CD4-positive, alpha-beta T cell treated with Interleukin-6 at 100 ng/mL for 8 hours (primary cell): ENCODE data around the gene GATAD2A.

ENCODE experiments used
- DNase-seq: peaks from one replicate; pipeline ENCODE4 v3.0.0-alpha.2; 2020; ENCODE audit warnings: mixed read lengths, low spot score

The GATAD2A gene

GRCh38 chr19:19531951-19532805 lies 126.7 kb downstream of the GATAD2A start:
- DNase-seq = peak; percentile 82

DNA sequence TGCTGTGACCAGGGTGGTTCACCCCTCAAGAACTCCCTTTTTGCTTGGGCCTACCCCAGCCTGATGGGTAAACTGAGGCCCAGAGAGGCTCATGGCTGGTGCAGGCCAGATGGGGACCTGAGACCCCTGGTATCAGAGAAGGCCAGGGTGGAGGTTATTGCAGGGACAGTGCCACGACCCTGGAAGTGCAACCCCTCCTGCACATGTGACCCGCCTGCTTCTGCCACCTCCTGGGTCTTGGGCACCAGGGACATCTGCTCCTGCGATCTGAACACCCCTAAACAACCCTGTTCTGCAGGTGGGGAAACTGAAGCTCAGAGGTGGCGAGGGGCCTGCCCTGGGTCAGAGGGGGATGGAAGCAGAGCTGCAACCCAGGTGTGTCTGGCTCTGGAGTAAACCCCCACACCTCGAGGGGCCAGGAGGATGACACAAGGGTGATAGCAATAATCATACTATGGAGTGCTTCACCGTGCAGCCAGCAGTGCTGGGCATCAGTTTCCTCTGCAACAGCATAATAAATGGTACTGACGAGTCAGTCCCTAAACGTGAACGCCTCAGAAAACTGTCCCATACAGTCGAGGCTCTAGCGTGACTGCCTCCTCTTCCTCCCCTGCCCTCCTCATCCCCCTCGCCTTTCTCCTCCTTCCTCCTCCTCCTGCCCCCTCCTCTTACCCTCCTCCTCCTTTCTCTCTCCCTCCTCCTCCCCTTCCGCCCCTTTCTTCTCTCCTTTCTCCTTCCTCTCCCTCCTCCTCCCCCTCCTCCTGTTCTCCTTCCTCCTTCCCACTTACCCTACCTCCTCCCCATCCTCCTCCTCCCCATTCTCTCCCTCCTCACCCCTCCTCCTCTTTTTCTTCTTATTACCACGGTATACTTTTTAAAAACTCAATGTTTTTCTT lies 127.6 kb downstream of the GATAD2A start:
- DNase-seq = no peak

GRCh38 chr19:19533841-19534240 lies 128.4 kb downstream of the GATAD2A start:
- DNase-seq = no peak

- DNase-seq = no peak
These were observed 129.2 kb downstream of the GATAD2A start for GRCh38 chr19:19534556-19535265.

DNA sequence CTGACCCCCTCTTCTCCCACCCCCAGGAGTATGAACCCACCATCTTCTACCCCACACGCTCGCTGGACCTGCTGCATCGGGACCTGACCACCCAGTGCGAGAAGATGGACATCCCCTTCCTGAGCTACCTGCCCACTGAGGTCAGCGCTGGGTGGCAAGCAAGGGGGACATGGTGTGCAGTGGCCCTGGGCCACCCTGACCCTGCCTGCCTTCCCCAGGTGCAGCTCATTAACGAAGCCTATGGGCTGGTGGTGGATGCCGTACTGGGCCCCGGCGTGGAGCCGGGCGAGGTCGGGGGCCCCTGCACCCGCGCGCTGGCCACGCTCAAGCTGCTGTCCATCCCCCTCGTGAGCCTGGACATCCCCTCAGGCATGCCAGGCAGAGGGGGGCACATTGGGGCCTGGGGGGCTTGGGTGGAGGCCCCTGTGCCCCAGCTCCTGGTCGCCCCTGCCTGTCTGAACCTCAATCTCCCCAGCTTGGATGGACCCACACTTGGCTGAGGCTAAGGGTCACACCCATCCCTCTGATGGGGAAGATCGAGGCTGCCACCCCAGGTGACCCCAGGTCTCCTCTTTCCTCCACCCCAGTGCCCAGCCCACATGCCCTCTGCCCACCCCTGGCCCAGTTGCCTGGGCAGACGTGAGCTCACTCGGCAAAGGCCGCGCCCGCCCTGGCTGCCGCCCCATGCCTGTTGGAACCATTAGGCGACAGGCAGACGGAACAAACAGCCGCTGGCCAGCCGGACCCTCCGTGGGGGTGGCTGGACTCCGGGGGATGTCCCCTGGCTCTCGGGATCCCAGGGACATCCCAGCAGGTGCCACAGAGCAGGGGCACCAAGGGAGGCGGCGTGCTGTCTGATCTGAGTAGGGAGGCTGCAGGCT lies 130.1 kb downstream of the GATAD2A start:
- no peak for DNase-seq

- DNase-seq = no peak
These were observed 131.9 kb downstream of the GATAD2A start for GRCh38 chr19:19537075-19538048.

DNA sequence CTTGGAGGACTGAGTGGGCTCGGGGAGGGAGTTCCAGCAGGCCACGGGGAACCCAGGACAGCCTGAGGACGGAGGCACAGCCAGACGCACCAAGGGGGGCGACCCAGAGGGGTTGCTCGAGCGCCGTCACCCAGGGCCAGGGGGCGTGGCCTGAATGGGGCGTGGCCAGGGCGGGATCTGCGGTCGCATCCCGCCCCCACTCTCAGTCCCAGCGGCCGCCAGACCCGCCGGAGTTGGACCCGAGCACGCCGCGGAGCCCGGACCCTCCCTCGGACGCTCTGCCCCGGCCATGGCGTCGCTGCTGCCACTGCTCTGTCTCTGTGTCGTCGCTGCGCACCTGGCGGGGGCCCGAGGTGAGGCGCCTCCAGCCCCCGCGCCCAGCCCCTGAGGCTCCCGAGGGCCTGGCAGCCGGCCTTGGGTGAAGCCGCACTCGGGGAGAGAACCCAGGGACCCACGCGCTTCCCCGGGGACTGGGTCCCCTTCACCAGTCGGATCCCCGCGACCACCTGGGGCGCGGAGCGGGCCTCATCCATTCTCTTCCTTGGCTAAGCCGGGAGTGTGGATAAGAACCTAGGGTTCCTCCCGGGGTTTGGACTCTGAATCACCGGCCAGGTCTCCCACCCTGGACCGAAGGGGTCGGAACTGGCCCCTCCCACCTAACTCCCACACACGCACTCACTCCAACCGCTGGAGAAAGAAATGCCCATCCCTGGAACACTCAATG lies 132.7 kb downstream of the GATAD2A start, which contains the start of gene CILP2:
Gene CILP2, plus strand, starts transcription at position 205 of the 724 bp plus-strand sequence. Its CDS starts 85 bp downstream, at position 290.
- DNase-seq = no peak

DNA sequence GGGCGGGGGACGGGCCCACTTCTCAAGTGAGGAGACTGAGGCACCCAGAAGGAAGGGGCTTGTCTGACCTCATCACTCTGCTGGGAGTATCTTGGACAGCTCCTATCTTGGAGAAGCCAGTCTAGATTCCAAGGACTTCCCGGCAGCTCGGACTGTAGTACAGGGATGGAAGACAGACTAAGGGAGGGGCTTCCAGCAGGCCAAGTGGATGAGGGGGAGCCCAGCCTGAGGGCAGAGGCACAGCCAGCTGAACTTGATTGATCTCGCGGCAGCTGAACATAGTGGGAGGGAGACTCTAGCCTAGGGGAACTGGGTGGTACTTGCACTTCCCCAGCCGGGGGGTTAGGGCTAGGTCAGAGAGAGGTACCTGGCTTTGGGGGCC lies 133.3 kb downstream of the GATAD2A start:
- no peak for DNase-seq

DNA sequence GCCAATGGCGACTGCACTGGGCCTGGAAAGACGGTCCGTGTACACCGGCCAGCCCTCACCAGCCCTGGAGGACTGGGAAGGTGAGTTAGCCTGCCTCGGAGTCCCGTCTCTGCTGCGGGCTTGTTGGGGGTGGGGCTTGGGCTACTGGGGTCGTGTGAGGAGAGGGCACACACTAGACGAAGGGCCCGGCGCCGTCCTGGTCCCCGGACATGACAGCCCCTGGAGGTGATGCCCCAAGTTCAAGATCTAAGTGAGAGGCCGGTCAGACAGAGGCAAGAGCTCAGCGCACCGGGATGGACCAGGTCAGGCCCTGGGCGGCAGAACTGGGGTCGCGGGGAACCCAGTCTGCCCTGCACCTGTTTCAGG lies 134.2 kb downstream of the GATAD2A start:
- no peak for DNase-seq

DNA sequence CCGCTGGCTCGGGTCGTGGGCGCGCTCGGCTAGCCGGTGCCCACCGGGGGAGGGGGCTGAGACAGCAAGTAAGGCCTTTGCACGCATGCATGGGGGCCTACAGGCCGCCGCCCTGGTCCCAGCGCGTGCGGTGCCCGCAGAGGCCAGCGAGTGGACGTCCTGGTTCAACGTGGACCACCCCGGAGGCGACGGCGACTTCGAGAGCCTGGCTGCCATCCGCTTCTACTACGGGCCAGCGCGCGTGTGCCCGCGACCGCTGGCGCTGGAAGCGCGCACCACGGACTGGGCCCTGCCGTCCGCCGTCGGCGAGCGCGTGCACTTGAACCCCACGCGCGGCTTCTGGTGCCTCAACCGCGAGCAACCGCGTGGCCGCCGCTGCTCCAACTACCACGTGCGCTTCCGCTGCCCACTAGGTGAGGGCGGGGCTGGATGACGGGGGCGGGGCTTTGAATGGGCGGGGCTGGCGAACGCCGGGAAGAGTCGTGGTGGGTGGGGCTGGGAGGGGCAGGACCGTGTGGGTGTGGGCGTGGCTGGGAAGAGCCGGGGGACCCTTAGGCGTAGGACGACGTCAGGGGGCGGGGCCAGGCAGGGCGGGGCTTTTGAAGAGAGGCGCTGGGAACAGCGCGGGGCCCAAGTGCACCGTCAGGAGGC lies 134.7 kb downstream of the GATAD2A start:
- peak; percentile 68 for DNase-seq

DNA sequence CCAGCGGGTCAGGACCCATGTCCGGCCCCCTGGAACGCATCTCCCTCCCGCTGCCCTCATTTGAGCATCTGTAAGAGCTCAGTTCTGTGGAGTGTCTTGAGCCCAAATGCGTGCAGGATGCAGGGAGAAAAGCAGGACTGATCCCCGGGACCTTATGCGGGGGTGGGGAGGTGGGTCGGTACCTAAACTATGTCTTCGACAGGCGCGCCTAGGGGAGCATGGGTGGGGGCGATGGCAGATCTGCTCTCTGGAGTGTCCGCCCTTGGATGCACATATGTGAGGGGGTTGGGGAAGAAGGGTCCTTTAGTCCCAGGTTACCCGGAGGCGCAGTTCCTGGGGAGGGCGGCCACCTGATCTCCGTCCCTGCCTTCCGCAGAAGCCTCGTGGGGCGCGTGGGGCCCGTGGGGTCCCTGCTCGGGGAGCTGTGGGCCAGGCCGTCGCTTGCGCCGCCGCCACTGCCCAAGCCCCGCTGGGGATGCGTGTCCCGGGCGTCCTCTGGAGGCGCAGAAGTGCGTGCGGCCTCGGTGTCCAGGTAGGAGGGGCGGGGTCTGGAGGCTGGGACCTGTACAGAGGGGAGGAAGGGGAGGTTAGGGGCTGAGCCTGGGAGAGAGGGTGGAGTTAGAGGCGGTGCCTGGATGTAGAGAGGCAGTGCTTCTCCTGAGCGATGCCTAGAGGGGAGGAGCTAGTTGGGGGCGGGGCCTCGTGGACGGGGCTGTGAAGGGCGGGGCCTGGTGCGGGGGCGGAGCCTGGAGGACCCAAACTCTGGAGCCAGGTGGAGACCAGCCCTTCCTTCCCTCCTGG lies 135.4 kb downstream of the GATAD2A start:
- peak; percentile 74 for DNase-seq

DNA sequence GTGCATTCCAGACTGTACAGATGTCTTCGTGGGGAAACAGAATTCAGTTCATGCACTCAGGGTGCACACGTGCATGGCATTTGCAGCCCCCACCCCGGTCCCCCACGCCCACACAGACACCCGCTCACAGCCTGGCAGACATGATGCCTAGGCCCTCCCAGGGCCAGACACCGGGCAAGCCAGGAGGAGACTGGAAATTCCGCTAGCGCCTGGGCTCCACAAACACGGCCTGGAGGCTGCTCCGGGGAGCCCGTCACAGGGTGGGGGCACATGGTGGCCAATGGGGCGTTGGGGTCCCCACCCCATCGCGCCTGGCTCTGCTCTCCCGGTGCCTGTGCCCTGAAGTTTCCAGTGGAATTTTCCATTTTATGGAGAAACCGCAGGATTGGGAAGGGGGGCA lies 136.1 kb downstream of the GATAD2A start:
- no peak for DNase-seq

- no peak for DNase-seq
These were observed 137.0 kb downstream of the GATAD2A start for GRCh38 chr19:19542507-19542906.

GRCh38 chr19:19543101-19543500 lies 137.6 kb downstream of the GATAD2A start:
- DNase-seq = no peak

DNA sequence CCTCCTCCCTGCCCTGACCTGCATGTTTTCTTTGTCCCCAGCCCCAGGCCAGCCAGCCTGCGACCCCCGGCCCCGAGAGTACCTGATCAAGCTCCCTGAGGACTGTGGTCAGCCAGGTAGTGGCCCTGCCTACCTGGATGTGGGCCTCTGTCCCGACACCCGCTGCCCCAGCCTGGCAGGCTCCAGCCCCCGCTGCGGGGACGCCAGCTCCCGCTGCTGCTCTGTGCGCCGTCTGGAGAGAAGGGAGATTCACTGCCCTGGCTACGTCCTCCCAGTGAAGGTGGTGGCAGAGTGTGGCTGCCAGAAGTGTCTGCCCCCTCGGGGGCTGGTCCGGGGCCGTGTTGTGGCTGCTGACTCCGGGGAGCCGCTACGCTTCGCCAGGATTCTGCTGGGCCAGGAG lies 138.2 kb downstream of the GATAD2A start:
- DNase-seq = no peak

DNA sequence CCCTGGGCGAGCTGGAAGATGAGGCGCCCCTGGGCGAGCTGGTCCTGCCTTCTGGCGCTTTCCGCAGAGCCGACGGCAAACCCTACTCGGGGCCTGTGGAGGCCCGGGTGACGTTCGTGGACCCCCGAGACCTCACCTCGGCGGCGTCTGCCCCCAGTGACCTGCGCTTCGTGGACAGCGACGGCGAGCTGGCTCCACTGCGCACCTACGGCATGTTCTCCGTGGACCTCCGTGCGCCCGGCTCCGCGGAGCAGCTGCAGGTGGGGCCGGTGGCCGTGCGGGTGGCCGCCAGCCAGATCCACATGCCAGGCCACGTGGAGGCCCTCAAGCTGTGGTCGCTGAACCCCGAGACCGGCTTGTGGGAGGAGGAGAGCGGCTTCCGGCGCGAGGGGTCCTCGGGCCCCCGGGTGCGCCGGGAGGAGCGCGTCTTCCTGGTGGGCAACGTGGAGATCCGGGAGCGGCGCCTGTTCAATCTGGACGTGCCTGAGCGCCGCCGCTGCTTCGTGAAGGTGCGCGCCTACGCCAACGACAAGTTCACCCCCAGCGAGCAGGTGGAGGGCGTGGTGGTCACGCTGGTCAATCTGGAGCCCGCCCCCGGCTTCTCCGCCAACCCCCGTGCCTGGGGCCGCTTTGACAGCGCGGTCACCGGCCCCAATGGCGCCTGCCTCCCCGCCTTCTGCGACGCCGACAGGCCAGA lies 138.9 kb downstream of the GATAD2A start:
- DNase-seq = no peak

GRCh38 chr19:19544954-19545591 lies 139.6 kb downstream of the GATAD2A start:
- no peak for DNase-seq
